Tibial nerve (tissue), 4 donors: ENCODE measurements around the gene TMEM242. TPM values are rescaled to one million over a fixed set of nuclear protein-coding genes. Genes with fewer than 3 reads are reported as not detected.

Experiments used
- DNase-seq, 2 donors: peaks; one replicate each; pipeline ENCODE4 v3.0.0-alpha.2; 2019; ENCODE audit warnings: low spot score in 2 of 2
- H3K27ac ChIP-seq, 4 donors: fragments of 200-600 bp; sonication (generic) in 3 of 4; one replicate each; pipeline ENCODE4 v1.5.1; 2017 to 2019; ENCODE audit warnings: mild to moderate bottlenecking in 1 of 4
- H3K27me3 ChIP-seq, 2 donors: fragments of 200-600 bp; sonication (generic) in 1 of 2; one replicate each; pipeline versions ENCODE4 v1.5.1 to v1.6.0; 2017 to 2019
- H3K36me3 ChIP-seq, 3 donors: fragments of 200-600 bp; sonication (generic); one replicate each; pipeline ENCODE4 v1.5.1; 2018 to 2019
- H3K4me1 ChIP-seq, 4 donors: fragments of 200-600 bp; sonication (generic) in 3 of 4; one replicate each; pipeline ENCODE4 v1.5.1; 2017 to 2019
- H3K4me3 ChIP-seq, 4 donors: fragments of 200-600 bp; sonication (generic) in 3 of 4; one replicate each; pipeline ENCODE4 v1.5.1; 2017 to 2019; ENCODE audit warnings: mild to moderate bottlenecking in 1 of 4, moderate library complexity in 1 of 4
- H3K9me3 ChIP-seq, 4 donors: fragments of 200-600 bp; sonication (generic) in 3 of 4; one replicate each; pipeline ENCODE4 v1.5.1; 2017 to 2019
- CTCF ChIP-seq, 5 experiments: fragments of 200-600 bp in 3 of 5; fragments of 450-650 bp in 2 of 5; sonication (generic) in 3 of 5; IDR thresholded peaks; one replicate each; pipeline ENCODE4 v1.5.1; 2016 to 2019; ENCODE audit warnings: antibody characterized with exemption in 5 of 5, mild to moderate bottlenecking in 3 of 5, moderate library complexity in 2 of 5
- EP300 ChIP-seq, 2 donors: sonication (generic); formaldehyde crosslinking; IDR thresholded peaks; one replicate each; pipeline ENCODE4 v1.6.1; 2017; ENCODE audit warnings: antibody characterized with exemption in 2 of 2, mild to moderate bottlenecking in 1 of 2
- POLR2A ChIP-seq, 2 donors: fragments of 450-650 bp; IDR thresholded peaks; one replicate each; pipeline ENCODE4 v1.6.1; 2017; ENCODE audit warnings: antibody characterized with exemption in 2 of 2, mild to moderate bottlenecking in 2 of 2, moderate library complexity in 2 of 2
- WGBS, 2 donors: methylation state at CpG; one replicate each; pipeline ENCODE4 v1.1.5; 2018; 5-methylcytosine and 5-hydroxymethylcytosine counted together
- total RNA-seq, 4 donors: library from RNA; depleted of rRNA; stranded (reverse); fragments of >200 nt; gene quantifications; one replicate each; pipeline ENCODE4 v1.1.0, GENCODE V29; 2016

Gene TMEM242
- total RNA-seq, 4 donors from 2014 or later: 4.9 to 8.2 (median 7.0) TPM

GRCh38 chr6:157270308-157270707 is 53.0 kb downstream of the TMEM242 start:
- no peak overlapping the region for H3K4me3 ChIP-seq
- peaks cover 0 to 39% (median 8%) of the 10 kb centered on the region in 4 donors for H3K4me1 ChIP-seq
- H3K9me3 ChIP-seq: no peaks in the 10 kb centered on the region
- no peak for DNase-seq
- no peaks in the 10 kb centered on the region for H3K36me3 ChIP-seq
- no peaks in the 10 kb centered on the region for H3K27me3 ChIP-seq
- WGBS, 2 donors: 88 to 93% methylated on average over 1 of the region's 1 CpG
- no peak overlapping the region for H3K27ac ChIP-seq
- TF ChIP-seq CTCF (IDR thresholded peaks at IDR 0.05): no peak
- no peak for TF ChIP-seq EP300 (IDR thresholded peaks at IDR 0.05)
- TF ChIP-seq POLR2A (IDR thresholded peaks at IDR 0.05): no peak

GRCh38 chr6:157269261-157269794 is 54.0 kb downstream of the TMEM242 start:
- DNase-seq: peak in 1 of 2 donors; percentile 31
- Histone ChIP-seq H3K4me1 (peaks cover 0 to 33% (median 3%) of the 10 kb centered on the region in 4 donors), H3K36me3 (no peaks in the 10 kb centered on the region), H3K27ac (peak overlapping the region; percentile 8 to 70 (median 38)), H3K9me3 (no peaks in the 10 kb centered on the region), H3K27me3 (no peaks in the 10 kb centered on the region), H3K4me3 (no peak overlapping the region)
- WGBS, 2 donors: 35 to 39% methylated on average over 16 of the region's 16 CpGs
- TF ChIP-seq EP300 (IDR thresholded peaks at IDR 0.05): peak in 1 of 2 donors; percentile 28
- TF ChIP-seq CTCF (IDR thresholded peaks at IDR 0.05): no peak
- TF ChIP-seq POLR2A (IDR thresholded peaks at IDR 0.05): no peak

GRCh38 chr6:157268835-157269234 is 54.5 kb downstream of the TMEM242 start:
- 51 to 53% methylated on average over 6 of the region's 6 CpGs for WGBS, 2 donors
- H3K9me3 ChIP-seq: no peaks in the 10 kb centered on the region
- no peak for TF ChIP-seq CTCF (IDR thresholded peaks at IDR 0.05)
- no peak for TF ChIP-seq POLR2A (IDR thresholded peaks at IDR 0.05)
- no peak for TF ChIP-seq EP300 (IDR thresholded peaks at IDR 0.05)
- H3K4me1 ChIP-seq: peaks cover 0 to 28% (median under 1%) of the 10 kb centered on the region in 4 donors
- H3K27me3 ChIP-seq: no peaks in the 10 kb centered on the region
- H3K4me3 ChIP-seq: no peak overlapping the region
- H3K27ac ChIP-seq: peak overlapping the region in 2 of 4 donors; percentile 31 to 70
- no peaks in the 10 kb centered on the region for H3K36me3 ChIP-seq
- no peak for DNase-seq

- H3K27me3 ChIP-seq: no peaks in the 10 kb centered on the region
- TF ChIP-seq EP300 (IDR thresholded peaks at IDR 0.05) (no peak), POLR2A (IDR thresholded peaks at IDR 0.05) (no peak), CTCF (IDR thresholded peaks at IDR 0.05) (no peak)
- no peaks in the 10 kb centered on the region for H3K36me3 ChIP-seq
- DNase-seq: no peak
- H3K9me3 ChIP-seq: no peaks in the 10 kb centered on the region
- WGBS, 2 donors: 92 to 94% methylated on average over 6 of the region's 6 CpGs
- H3K4me3 ChIP-seq: no peak overlapping the region
- H3K4me1 ChIP-seq: peaks cover 0 to 24% (median 0%) of the 10 kb centered on the region in 4 donors
- peak overlapping the region in 2 of 4 donors; percentile 31 to 70 for H3K27ac ChIP-seq
Observed at GRCh38 chr6:157268396-157268795, 54.9 kb downstream of the TMEM242 start.

GRCh38 chr6:157267654-157268053 is 55.7 kb downstream of the TMEM242 start:
- H3K36me3 ChIP-seq: no peaks in the 10 kb centered on the region
- peaks cover 0 to 19% (median 0%) of the 10 kb centered on the region in 4 donors for H3K4me1 ChIP-seq
- DNase-seq: no peak
- H3K27me3 ChIP-seq: no peaks in the 10 kb centered on the region
- no peak overlapping the region for H3K27ac ChIP-seq
- H3K9me3 ChIP-seq: no peaks in the 10 kb centered on the region
- TF ChIP-seq EP300 (IDR thresholded peaks at IDR 0.05): no peak
- TF ChIP-seq POLR2A (IDR thresholded peaks at IDR 0.05): no peak
- no peak for TF ChIP-seq CTCF (IDR thresholded peaks at IDR 0.05)
- WGBS, 2 donors: 88% methylated on average over 3 to 6 of the region's 7 CpGs
- no peak overlapping the region for H3K4me3 ChIP-seq
